ENCODE measurements around the gene CAND1.

CAND1 gene

DNA sequence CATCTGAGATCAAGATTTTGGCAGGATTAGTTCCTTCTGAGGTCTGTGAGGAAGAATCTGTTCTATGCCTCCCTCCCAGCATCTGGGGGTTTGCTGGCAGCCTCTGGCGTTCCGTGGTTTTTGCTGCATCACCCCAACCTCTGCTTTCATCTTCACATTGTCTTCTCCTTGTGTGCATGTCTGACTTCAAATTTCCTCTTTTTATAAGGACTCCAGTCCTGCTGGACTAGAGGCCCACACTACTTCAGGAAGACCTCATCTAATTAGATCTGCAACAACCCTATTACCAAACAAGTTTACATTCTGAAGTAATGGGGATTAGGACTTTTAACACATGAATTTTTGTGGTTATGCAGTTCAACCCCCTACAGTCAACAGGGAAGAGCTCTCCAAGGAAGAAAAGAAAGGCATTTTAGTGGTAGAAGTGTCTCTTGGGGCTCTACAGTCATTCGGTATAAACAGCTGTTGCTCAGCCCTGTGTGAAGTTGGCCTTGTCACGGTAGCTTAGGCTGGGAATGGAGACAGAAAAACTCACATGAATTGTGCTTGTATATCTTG, 89.7 kb downstream of the CAND1 start:
- Histone ChIP-seq H3K9me3 (ENCODE audit: low read length) (peaks cover 6% of the 10 kb centered on the region; the same call in 1 of the 2 replicates), H3K27me3 (ENCODE audit: insufficient read depth, low read length) (no peaks in the 10 kb centered on the region), H4K20me1 (ENCODE audit: insufficient read depth, low read length) (no peaks in the 10 kb centered on the region), H3K36me3 (ENCODE audit: insufficient read depth, low read length) (no peaks in the 10 kb centered on the region; the same call in 1 of the 2 replicates), H3F3A (ENCODE audit: insufficient read depth, low read length) (no peaks in the 10 kb centered on the region), H3K4me1 (ENCODE audit: insufficient read depth, low read length, severe bottlenecking) (no peaks in the 10 kb centered on the region), H3K79me2 (ENCODE audit: insufficient read depth, low read length) (no peaks in the 10 kb centered on the region), H3K9ac (ENCODE audit: low read length) (no peak overlapping the region), H2AFZ (ENCODE audit: low read length) (no peak overlapping the region), H3K9me2 (ENCODE audit: low read depth, low read length) (no peaks in the 10 kb centered on the region), H3K4me2 (ENCODE audit: low read length) (no peak overlapping the region), H3K27ac (ENCODE audit: low read depth, low read length, poor library complexity, severe bottlenecking) (no peak overlapping the region), H3K4me3 (ENCODE audit: low read depth, low read length, poor library complexity, severe bottlenecking) (no peak overlapping the region)
- TF ChIP-seq, protein P1, sequence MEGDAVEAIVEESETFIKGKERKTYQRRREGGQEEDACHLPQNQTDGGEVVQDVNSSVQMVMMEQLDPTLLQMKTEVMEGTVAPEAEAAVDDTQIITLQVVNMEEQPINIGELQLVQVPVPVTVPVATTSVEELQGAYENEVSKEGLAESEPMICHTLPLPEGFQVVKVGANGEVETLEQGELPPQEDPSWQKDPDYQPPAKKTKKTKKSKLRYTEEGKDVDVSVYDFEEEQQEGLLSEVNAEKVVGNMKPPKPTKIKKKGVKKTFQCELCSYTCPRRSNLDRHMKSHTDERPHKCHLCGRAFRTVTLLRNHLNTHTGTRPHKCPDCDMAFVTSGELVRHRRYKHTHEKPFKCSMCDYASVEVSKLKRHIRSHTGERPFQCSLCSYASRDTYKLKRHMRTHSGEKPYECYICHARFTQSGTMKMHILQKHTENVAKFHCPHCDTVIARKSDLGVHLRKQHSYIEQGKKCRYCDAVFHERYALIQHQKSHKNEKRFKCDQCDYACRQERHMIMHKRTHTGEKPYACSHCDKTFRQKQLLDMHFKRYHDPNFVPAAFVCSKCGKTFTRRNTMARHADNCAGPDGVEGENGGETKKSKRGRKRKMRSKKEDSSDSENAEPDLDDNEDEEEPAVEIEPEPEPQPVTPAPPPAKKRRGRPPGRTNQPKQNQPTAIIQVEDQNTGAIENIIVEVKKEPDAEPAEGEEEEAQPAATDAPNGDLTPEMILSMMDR (IDR thresholded peaks at IDR 0.05; ENCODE audit: low read length) = no peak
- no peak for TF ChIP-seq EZH2 (IDR thresholded peaks at IDR 0.05; ENCODE audit: borderline replicate concordance, low read length)

DNA sequence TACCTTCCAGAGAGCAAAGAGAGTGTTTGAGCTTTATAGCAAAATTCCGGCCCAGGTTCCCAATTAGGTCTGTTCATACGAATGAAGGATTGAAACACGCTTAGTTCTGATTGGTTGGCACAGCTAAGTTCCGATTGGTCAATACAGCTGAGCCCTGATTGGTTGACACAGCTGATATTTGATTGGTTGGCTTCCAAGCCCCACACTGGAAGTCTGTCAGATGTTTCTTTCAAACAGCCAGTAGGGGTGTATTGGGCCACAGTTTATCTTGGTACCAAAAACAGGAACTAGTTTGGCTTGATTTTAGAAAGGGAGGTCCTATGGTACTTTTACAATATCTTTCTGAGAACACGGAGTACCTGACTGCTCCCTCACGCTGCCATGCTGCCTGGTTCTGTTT, 93.4 kb downstream of the CAND1 start:
- Histone ChIP-seq H4K20me1 (ENCODE audit: insufficient read depth, low read length) (no peaks in the 10 kb centered on the region), H3K27me3 (ENCODE audit: insufficient read depth, low read length) (no peaks in the 10 kb centered on the region), H3K27ac (ENCODE audit: low read depth, low read length, poor library complexity, severe bottlenecking) (no peak overlapping the region), H3K4me1 (ENCODE audit: insufficient read depth, low read length, severe bottlenecking) (no peaks in the 10 kb centered on the region), H3K9me2 (ENCODE audit: low read depth, low read length) (no peaks in the 10 kb centered on the region), H3K79me2 (ENCODE audit: insufficient read depth, low read length) (no peaks in the 10 kb centered on the region), H3K9me3 (ENCODE audit: low read length) (peaks cover 6% of the 10 kb centered on the region; the same call in 1 of the 2 replicates), H3K4me3 (ENCODE audit: low read depth, low read length, poor library complexity, severe bottlenecking) (no peak overlapping the region), H2AFZ (ENCODE audit: low read length) (no peak overlapping the region), H3K9ac (ENCODE audit: low read length) (no peak overlapping the region), H3K36me3 (ENCODE audit: insufficient read depth, low read length) (no peaks in the 10 kb centered on the region; the same call in 1 of the 2 replicates), H3K4me2 (ENCODE audit: low read length) (no peak overlapping the region), H3F3A (ENCODE audit: insufficient read depth, low read length) (no peaks in the 10 kb centered on the region)
- no peak for TF ChIP-seq EZH2 (IDR thresholded peaks at IDR 0.05; ENCODE audit: borderline replicate concordance, low read length)
- TF ChIP-seq, protein P1 (IDR thresholded peaks at IDR 0.05; ENCODE audit: low read length) = no peak

DNA sequence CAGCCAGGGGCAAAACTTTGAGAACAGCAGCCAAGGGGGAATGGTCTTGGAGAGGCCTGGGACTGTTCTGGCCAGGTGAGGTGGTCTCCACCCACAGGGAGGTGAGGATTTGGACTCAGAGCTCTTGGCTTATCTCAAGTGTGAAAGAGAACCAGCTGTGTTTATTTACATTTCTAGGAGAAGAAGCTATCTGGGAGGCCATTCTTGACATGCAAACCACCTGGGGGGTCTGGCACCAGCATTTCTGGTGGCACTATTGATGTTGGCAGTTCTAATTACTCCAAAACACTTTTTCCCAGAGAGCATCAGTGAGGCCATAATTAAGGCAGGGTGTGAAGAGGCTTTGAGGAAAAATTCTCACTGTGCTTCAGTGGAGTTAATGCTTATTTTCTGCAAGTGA, 95.1 kb downstream of the CAND1 start:
- Histone ChIP-seq H2AFZ (ENCODE audit: low read length) (no peak overlapping the region), H3K27ac (ENCODE audit: low read depth, low read length, poor library complexity, severe bottlenecking) (no peak overlapping the region), H3K4me2 (ENCODE audit: low read length) (no peak overlapping the region), H3K36me3 (ENCODE audit: insufficient read depth, low read length) (no peaks in the 10 kb centered on the region; the same call in 1 of the 2 replicates), H3K4me1 (ENCODE audit: insufficient read depth, low read length, severe bottlenecking) (no peaks in the 10 kb centered on the region), H3F3A (ENCODE audit: insufficient read depth, low read length) (no peaks in the 10 kb centered on the region), H3K9me3 (ENCODE audit: low read length) (peaks cover 6% of the 10 kb centered on the region; the same call in 1 of the 2 replicates), H4K20me1 (ENCODE audit: insufficient read depth, low read length) (no peaks in the 10 kb centered on the region), H3K4me3 (ENCODE audit: low read depth, low read length, poor library complexity, severe bottlenecking) (no peak overlapping the region), H3K79me2 (ENCODE audit: insufficient read depth, low read length) (no peaks in the 10 kb centered on the region), H3K27me3 (ENCODE audit: insufficient read depth, low read length) (no peaks in the 10 kb centered on the region), H3K9me2 (ENCODE audit: low read depth, low read length) (no peaks in the 10 kb centered on the region), H3K9ac (ENCODE audit: low read length) (no peak overlapping the region)
- no peak for TF ChIP-seq EZH2 (IDR thresholded peaks at IDR 0.05; ENCODE audit: borderline replicate concordance, low read length)
- TF ChIP-seq, protein P1 (IDR thresholded peaks at IDR 0.05; ENCODE audit: low read length) = no peak

All from OCI-LY1 (cell line).